Activated CD4-positive, alpha-beta memory T cell treated with anti-CD3 and anti-CD28 coated beads, Interleukin-2, amount 10 ng/mL, durations not matched to agents 7 days and 5 days (primary cell): ENCODE data around the gene ATP6V1E1. TPM values are rescaled to one million over a fixed set of nuclear protein-coding genes. Genes with fewer than 3 reads are reported as not detected.
"Not testable (repeated sequence)": the region's sequence is repeated elsewhere in the genome, so short reads cannot be mapped to it uniquely, and the experiment has no call there.

ENCODE experiments used
- CTCF ChIA-PET: fragments of 350-600 bp; sonication (Branson Sonifier 250); formaldehyde crosslinking; loops from one replicate; lab custom pipeline; 2021; ENCODE audit warnings: antibody characterized with exemption, inconsistent platforms; lab: Charles Lee
- POLR2A ChIA-PET: fragments of 350-600 bp; sonication (Branson Sonifier 250); formaldehyde crosslinking; loops from one replicate; lab custom pipeline; 2021; ENCODE audit warnings: antibody characterized with exemption; lab: Charles Lee
- DNase-seq: peaks from one replicate; pipeline ENCODE4 v3.0.0-alpha.2; 2020
- H3K27ac Mint-ChIP-seq: one replicate; pipeline ENCODE4 v1.8.0; 2021; ENCODE audit warnings: mild to moderate bottlenecking, mixed read lengths
- H3K27me3 Mint-ChIP-seq: one replicate; pipeline ENCODE4 v1.8.0; 2021; ENCODE audit warnings: mixed read lengths
- H3K36me3 Mint-ChIP-seq: one replicate; pipeline ENCODE4 v1.8.0; 2021; ENCODE audit warnings: low read depth, mixed read lengths
- H3K4me1 Mint-ChIP-seq: one replicate; pipeline ENCODE4 v1.8.0; 2021; ENCODE audit warnings: mixed read lengths
- H3K4me3 Mint-ChIP-seq: one replicate; pipeline ENCODE4 v1.8.0; 2021; ENCODE audit warnings: mild to moderate bottlenecking, mixed read lengths
- H3K9me3 Mint-ChIP-seq: one replicate; pipeline ENCODE4 v1.8.0; 2021; ENCODE audit warnings: mixed read lengths
- total RNA-seq, 2 experiments: library from RNA; stranded (reverse); gene quantifications; one replicate each; pipeline ENCODE4 v1.2.3, GENCODE V29; 2021

The ATP6V1E1 gene
- total RNA-seq, 2 experiments from 2014 or later = 103 TPM

DNA sequence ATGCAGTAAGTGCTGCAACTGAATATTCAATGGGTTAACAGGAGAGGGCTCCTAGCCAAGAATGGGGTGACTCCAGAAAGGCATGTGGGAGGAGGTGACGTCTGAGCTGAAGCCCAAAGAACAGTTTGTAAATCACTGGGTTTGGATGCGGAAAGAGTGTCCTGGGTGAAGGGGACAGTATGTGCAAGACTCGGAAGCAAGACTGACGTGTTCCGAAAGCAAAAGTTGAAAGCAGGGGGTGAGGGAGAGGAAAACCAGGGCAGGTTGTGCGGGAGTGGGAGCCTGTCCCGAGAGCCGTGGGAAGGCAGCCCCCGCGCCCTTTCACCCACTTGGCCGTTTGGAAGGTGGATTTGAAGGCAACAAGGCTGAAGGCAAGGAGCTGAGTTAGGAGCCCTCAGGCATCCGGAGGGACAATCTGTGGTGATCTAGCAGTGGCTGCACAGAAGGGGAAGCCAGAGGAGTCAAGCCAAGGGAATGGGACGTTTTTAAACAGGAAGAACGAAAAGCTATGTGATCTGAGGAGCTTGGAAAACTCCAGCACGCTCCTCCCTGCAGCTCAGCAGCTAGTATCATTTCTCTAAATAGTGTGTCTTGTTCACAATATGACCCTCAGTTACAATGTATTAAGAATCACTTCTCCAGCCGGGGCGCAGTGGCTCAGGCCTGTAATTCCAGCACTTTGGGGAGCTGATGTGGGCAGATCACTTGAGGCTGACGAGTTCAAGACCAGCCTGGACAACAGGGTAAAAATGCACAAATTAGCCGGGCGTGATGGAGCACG, 57.5 kb downstream of the ATP6V1E1 start:
- ChIA-PET POLR2A (no interaction called here), CTCF (no interaction called here)
- Mint-ChIP-seq H3K9me3 (no peaks in the 10 kb centered on the region), H3K4me3 (no peak overlapping the region), H3K27me3 (peaks cover 10% of the 10 kb centered on the region), H3K4me1 (no peaks in the 10 kb centered on the region), H3K27ac (no peak overlapping the region), H3K36me3 (no peaks in the 10 kb centered on the region)
- no peak for DNase-seq

DNA sequence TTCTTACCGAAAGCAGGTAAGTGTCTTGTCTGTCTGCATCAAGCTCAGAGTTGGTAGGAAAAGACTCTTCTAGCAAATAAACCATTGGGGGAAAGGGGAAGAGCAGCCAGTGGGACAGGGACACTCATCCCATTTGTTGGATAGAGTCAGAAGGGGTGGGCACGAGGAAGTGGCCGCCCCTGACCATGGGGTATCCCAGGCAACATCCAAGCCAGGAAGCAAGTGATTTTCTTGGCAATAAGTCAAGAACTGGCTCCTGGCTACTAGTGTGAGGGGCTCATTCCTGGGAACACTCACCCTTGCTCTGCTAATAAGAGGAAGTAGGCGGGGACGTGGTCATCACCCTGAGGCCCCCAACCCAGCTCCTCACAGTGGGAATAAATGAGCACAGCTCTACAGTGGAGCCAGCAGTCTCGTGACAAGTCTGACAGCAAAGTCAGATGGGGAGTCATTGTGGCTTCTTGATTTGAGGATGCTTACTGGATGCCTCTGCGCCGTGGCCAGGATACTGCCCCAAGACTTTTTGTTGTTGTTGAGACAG, 58.5 kb downstream of the ATP6V1E1 start:
- Mint-ChIP-seq H3K27me3 (peaks cover 10% of the 10 kb centered on the region), H3K27ac (no peak overlapping the region), H3K4me1 (no peaks in the 10 kb centered on the region), H3K36me3 (no peaks in the 10 kb centered on the region), H3K9me3 (no peaks in the 10 kb centered on the region), H3K4me3 (no peak overlapping the region)
- DNase-seq = no peak
- ChIA-PET POLR2A (no interaction called here), CTCF (interaction anchor here (1.4 kb wide), 1 partner anchor 8 kb away, joined by 3 read pairs; no protein-coding TSS in a partner anchor)

DNA sequence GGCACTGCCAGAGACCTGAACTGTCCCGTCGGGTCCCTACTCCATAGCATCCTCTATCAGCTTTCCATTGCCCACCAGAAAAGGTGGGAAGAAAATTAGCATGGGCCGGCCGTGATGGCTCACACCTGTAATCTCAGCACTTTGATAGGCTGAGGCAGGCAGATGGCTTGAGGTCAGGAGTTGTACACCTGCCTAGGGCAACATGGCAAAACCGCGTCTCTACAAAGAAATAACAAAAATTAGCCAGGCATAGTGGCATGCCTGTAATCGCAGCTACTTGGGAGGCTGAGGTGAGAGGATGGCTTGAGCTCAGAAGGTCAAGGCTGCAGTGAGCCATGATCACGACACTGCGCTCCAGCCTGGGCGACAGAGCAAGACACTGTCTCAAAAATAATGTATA, 61.8 kb downstream of the ATP6V1E1 start:
- DNase-seq = no peak
- CTCF ChIA-PET = no interaction called here
- Mint-ChIP-seq H3K27me3 (peaks cover 10% of the 10 kb centered on the region), H3K9me3 (no peaks in the 10 kb centered on the region), H3K4me3 (no peak overlapping the region), H3K36me3 (no peaks in the 10 kb centered on the region), H3K4me1 (no peaks in the 10 kb centered on the region), H3K27ac (no peak overlapping the region)
- POLR2A ChIA-PET = no interaction called here

DNA sequence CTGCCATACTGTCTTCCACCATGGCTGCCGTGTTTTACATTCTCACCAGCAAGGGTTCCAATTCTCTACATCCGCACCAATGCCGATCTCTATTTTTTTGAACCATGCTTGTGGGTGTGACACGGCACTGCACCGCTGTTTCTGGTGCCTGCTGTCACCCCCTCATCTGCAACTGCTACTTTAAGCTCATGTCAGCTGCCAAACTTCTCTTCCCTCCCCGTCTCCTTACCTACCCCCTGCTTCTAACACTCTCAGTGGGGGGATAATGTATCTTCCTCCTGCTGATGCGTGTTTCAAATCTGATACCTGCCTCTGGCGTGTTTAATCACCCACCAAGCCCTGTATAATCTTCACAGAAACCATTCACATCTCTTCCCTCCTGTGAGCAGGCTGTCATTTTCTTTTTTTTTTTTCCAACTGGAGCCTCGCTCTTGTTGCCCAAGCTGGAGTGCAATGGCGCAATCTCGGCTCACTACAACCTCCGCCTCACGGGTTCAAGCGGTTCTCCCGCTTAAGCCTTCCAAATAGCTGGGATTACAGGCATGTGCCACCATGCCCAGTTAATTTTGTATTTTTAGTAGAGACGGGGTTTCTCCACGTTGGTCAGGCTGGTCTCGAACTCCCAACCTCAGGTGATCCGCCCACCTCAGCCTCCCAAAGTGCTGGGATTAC, 62.4 kb downstream of the ATP6V1E1 start:
- H3K4me1 Mint-ChIP-seq, POLR2A ChIA-PET, H3K4me3 Mint-ChIP-seq, H3K36me3 Mint-ChIP-seq, H3K9me3 Mint-ChIP-seq, H3K27ac Mint-ChIP-seq, DNase-seq, CTCF ChIA-PET, H3K27me3 Mint-ChIP-seq: not testable (repeated sequence)

DNA sequence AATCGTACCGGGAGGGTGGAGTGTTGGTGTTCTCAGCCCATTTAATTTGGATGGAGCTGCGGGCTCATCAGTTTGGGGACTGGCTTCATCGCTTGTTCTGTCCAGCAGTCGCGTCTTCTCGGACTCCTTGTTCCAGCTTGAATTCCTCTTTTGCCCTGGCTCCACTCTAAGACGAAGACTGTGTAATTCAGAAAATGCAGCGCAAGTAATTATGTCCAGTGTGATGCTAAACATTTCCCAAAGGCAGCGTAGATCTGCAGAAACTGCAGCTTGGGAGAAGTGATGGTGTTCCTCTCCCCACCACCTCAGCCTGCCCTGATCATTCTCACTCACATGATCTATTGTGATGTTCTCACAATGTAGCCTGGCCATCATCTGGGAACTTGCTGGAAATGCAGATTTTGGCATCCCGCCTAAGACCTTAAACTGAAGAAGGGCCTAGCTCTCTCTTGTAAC, 64.6 kb downstream of the ATP6V1E1 start:
- Mint-ChIP-seq H3K9me3 (no peaks in the 10 kb centered on the region), H3K36me3 (no peaks in the 10 kb centered on the region), H3K27me3 (peaks cover 1% of the 10 kb centered on the region), H3K27ac (no peak overlapping the region), H3K4me1 (no peaks in the 10 kb centered on the region), H3K4me3 (no peak overlapping the region)
- ChIA-PET CTCF (no interaction called here), POLR2A (no interaction called here)
- no peak for DNase-seq

DNA sequence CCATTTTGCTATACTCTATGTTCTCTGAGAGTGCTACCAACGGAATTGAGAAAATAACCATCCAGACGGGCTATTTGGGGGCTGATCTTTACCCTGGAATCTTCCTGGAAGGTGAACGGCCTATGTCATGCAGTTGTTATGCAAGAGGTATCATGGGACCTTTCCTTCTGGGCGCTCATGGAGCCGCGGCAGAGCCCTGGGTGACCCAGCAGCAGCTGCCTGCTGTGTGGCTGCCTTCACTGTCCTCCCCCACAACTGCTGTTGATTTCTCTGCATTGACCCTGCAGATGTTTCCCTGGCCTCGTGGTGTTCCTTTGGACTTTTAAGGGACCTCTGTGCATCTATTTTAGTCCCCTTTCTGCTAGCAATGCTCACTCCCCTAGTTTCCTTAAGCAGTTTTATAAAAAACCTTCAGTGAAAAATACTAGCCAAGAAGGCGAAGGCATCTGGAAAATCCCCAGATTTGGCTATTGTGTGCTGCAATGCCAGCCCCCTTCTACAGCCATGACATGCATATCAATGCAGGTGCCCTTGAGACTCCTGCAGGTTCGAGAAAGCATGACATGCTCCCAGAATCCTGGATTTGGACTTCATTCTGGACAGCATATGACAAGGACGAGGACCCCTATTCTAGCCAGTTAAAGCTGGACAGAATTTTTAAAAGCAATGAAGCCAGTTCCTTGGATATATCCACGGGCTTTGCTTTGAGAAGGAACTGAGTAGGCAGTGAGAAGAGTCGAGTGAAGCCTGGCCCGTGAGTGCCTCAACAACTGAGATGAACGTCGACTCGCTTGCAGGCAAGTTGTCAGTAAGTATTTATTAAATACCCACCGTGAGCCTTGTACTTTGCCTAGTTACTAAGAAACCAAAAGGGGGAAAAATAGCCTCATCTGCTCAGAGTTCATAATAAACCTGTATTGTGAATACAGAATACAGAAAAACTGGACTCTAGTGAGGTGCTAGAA, 65.4 kb downstream of the ATP6V1E1 start, which contains the start of gene SLC25A18:
Gene SLC25A18 (plus strand): TSS at position 593 of the 965 bp plus-strand sequence. CDS start 16,447 bp downstream, outside the sequence.
- Mint-ChIP-seq H3K27me3 (peaks cover 1% of the 10 kb centered on the region), H3K36me3 (no peaks in the 10 kb centered on the region), H3K9me3 (no peaks in the 10 kb centered on the region), H3K27ac (no peak within 1 kb of the TSS), H3K4me1 (no peaks in the 10 kb centered on the region), H3K4me3 (no peak within 1 kb of the TSS)
- DNase-seq = no peak
- CTCF ChIA-PET = no interaction called here
- POLR2A ChIA-PET = no interaction called here

DNA sequence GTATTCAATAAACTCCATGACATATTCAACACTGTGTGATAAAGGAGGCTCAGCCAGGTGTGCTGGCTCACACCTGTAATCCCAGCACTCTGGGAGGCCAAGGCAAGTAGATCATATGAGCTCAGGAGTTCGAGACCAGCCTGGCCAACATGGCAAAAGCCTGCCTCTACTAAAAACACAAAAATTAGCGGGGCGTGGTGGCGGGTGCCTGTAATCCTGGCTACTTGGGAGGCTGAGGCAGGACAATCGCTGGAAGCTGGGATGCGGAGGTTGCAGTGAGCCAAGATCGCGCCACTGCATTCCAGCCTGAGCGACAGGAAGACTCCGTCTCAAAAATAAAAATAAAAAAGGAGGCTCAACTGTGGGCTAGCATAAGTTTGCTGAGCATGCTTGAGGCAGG, 69.4 kb downstream of the ATP6V1E1 start:
- POLR2A ChIA-PET = interaction anchor here (1.6 kb wide), 1 partner anchor 80 kb away, joined by 5 read pairs; the partner anchor contains the start of gene BCL2L13
- CTCF ChIA-PET = interaction anchor here (1.3 to 1.4 kb wide), 3 partner anchors 57 to 226 kb away, joined by 3 to 8 read pairs (median 4); no protein-coding TSS in a partner anchor
- H3K9me3 Mint-ChIP-seq = no peaks in the 10 kb centered on the region

DNA sequence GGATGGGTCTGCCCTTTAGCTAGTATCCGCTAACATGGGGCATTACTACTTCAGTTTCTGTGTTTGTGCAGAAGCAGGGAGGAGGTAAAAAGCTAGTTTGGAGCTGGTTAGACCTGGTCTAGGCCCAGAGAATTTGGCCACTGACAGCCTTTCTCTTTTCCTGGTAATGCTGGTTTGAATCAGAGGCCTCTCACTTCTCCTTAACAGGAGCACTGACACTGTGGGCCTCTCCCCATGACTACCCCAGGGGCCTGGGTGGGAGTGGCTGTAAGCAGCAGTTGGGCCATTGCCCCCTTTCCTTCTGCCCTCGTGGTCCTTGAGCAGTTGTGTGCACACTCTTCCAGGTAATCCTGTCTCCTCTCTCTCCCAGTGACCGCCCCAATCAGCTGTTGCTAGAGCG, 73.7 kb downstream of the ATP6V1E1 start:
- no peaks in the 10 kb centered on the region for H3K36me3 Mint-ChIP-seq
- no peaks in the 10 kb centered on the region for H3K4me1 Mint-ChIP-seq
- H3K27me3 Mint-ChIP-seq = peaks cover 2% of the 10 kb centered on the region
- ChIA-PET CTCF (no interaction called here), POLR2A (no interaction called here)
- H3K9me3 Mint-ChIP-seq = no peaks in the 10 kb centered on the region
- DNase-seq = no peak
- H3K27ac Mint-ChIP-seq = no peak overlapping the region
- no peak overlapping the region for H3K4me3 Mint-ChIP-seq

More for the DNA sequence above, 69.4 kb downstream of the ATP6V1E1 start:
- H3K27ac Mint-ChIP-seq = no peak overlapping the region
- no peak overlapping the region for H3K4me3 Mint-ChIP-seq
- DNase-seq = no peak
- no peaks in the 10 kb centered on the region for H3K27me3 Mint-ChIP-seq
- no peaks in the 10 kb centered on the region for H3K36me3 Mint-ChIP-seq
- H3K4me1 Mint-ChIP-seq = no peaks in the 10 kb centered on the region

DNA sequence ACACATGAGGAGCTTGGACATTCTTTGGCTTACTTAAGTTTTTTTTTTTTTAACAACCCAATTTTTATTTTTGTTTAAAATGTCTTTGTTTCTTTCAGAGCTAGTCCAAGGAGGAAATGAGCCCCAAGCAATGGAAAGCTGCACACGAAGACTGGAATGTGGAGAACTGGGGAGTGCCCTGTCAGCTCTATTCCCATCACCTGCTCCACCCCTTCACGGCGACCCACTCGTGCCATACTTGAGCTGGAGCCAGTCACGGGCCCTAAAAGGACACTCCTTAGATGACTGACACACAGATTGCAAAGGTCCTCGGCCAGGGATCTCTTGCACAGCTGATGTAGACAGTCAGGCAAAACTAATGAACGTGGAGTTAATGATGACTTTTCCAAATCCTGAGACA, 75.8 kb downstream of the ATP6V1E1 start:
- ChIA-PET POLR2A (no interaction called here), CTCF (no interaction called here)
- H3K27ac Mint-ChIP-seq = no peak overlapping the region

DNA sequence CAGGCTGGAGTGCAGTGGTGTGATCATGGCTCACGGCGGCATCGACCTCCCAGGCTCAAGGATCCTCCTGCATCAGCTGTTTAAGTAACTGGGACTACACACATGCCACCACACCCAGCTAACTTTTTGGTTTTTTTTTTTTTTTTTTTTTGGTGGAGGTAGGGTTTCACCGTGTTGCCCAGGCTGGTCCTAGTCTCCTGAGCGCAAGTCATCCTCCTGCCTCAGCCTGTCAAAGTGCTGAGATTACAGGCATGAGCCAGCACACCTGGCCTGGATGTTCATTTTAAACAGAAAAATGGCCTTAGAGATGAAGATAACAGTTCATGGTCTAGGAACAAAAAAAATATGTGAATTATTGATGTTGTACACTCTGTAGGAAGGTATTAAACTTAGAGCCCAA, 78.9 kb downstream of the ATP6V1E1 start:
- ChIA-PET POLR2A (no interaction called here), CTCF (interaction anchor here (0.7 kb wide), 1 partner anchor 9 kb away, joined by 3 read pairs; no protein-coding TSS in a partner anchor)
- Mint-ChIP-seq H3K4me3 (no peak overlapping the region), H3K36me3 (no peaks in the 10 kb centered on the region), H3K27me3 (peaks cover 5% of the 10 kb centered on the region), H3K9me3 (no peaks in the 10 kb centered on the region), H3K4me1 (no peaks in the 10 kb centered on the region), H3K27ac (no peak overlapping the region)
- no peak for DNase-seq

More for the DNA sequence above, 75.8 kb downstream of the ATP6V1E1 start:
- H3K36me3 Mint-ChIP-seq = no peaks in the 10 kb centered on the region
- H3K4me1 Mint-ChIP-seq = no peaks in the 10 kb centered on the region
- no peak for DNase-seq
- H3K27me3 Mint-ChIP-seq = peaks cover 5% of the 10 kb centered on the region
- no peak overlapping the region for H3K4me3 Mint-ChIP-seq
- no peaks in the 10 kb centered on the region for H3K9me3 Mint-ChIP-seq

DNA sequence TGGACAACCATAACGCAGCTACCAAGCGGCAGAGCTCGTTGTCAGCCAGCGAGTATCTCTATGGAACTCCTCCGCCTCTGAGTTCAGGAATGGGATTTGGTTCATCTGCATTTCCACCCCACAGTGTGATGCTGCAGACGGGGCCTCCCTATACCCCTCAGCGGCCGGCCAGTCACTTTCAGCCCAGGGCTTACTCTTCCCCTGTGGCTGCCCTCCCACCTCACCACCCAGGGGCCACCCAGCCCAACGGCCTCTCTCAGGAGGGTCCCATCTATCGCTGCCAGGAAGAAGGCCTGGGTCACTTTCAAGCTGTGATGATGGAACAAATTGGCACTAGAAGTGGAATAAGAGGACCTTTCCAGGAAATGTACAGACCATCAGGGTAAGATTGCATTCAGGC, 79.4 kb downstream of the ATP6V1E1 start:
- H3K27me3 Mint-ChIP-seq = peaks cover 5% of the 10 kb centered on the region
- no peak for DNase-seq
- H3K27ac Mint-ChIP-seq = no peak overlapping the region
- no peaks in the 10 kb centered on the region for H3K4me1 Mint-ChIP-seq
- no peaks in the 10 kb centered on the region for H3K36me3 Mint-ChIP-seq
- ChIA-PET CTCF (no interaction called here), POLR2A (no interaction called here)
- H3K9me3 Mint-ChIP-seq = no peaks in the 10 kb centered on the region
- H3K4me3 Mint-ChIP-seq = no peak overlapping the region

DNA sequence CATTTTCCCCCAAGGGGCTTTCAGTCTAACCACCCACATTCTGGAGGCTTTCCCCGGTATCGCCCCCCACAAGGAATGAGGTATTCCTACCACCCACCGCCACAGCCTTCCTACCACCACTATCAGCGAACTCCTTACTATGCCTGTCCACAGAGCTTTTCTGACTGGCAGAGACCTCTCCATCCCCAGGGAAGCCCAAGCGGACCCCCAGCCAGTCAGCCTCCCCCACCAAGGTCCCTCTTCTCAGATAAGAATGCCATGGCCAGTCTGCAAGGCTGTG, 79.9 kb downstream of the ATP6V1E1 start:
- H3K27ac Mint-ChIP-seq = no peak overlapping the region
- no peaks in the 10 kb centered on the region for H3K36me3 Mint-ChIP-seq
- H3K4me1 Mint-ChIP-seq = no peaks in the 10 kb centered on the region
- ChIA-PET POLR2A (no interaction called here), CTCF (no interaction called here)
- H3K27me3 Mint-ChIP-seq = peaks cover 5% of the 10 kb centered on the region
- no peaks in the 10 kb centered on the region for H3K9me3 Mint-ChIP-seq
- no peak overlapping the region for H3K4me3 Mint-ChIP-seq
- DNase-seq = no peak
